ENCODE data around the gene SPTBN4. TPM values are rescaled to one million over a fixed set of nuclear protein-coding genes. Genes with fewer than 3 reads are reported as not detected.

The SPTBN4 gene
- total RNA-seq, 4 donors from 2014 or later, result 0.18 to 6.6 (median 2.0) TPM

GRCh38 chr19:40603389-40604170, 136.8 kb downstream of the SPTBN4 start:
- H3K27me3 ChIP-seq, result peaks cover 0 to 22% of the 10 kb centered on the region in 2 donors
- no peaks in the 10 kb centered on the region for H3K9me3 ChIP-seq
- peaks cover 12 to 84% (median 52%) of the 10 kb centered on the region in 4 donors for H3K4me1 ChIP-seq
- no peaks in the 10 kb centered on the region for H3K36me3 ChIP-seq
- TF ChIP-seq POLR2A (IDR thresholded peaks at IDR 0.05), result peak; percentile 30 to 63
- no peak for TF ChIP-seq CTCF (IDR thresholded peaks at IDR 0.05)
- DNase-seq, result peak; percentile 98 to 100 (median 100)
- H3K27ac ChIP-seq, result peak overlapping the region; percentile 82 to 98 (median 90)
- peak overlapping the region; percentile 32 to 57 (median 50) for H3K4me3 ChIP-seq

GRCh38 chr19:40604171-40604646, 137.4 kb downstream of the SPTBN4 start:
- no peaks in the 10 kb centered on the region for H3K36me3 ChIP-seq
- TF ChIP-seq POLR2A (IDR thresholded peaks at IDR 0.05), result no peak
- no peak for TF ChIP-seq CTCF (IDR thresholded peaks at IDR 0.05)
- peaks cover 0 to 18% of the 10 kb centered on the region in 2 donors for H3K27me3 ChIP-seq
- peak overlapping the region; percentile 82 to 98 (median 90) for H3K27ac ChIP-seq
- peaks cover 12 to 79% (median 50%) of the 10 kb centered on the region in 4 donors for H3K4me1 ChIP-seq
- no peaks in the 10 kb centered on the region for H3K9me3 ChIP-seq
- no peak for DNase-seq
- H3K4me3 ChIP-seq, result peak overlapping the region; percentile 32 to 57 (median 50)

DNA sequence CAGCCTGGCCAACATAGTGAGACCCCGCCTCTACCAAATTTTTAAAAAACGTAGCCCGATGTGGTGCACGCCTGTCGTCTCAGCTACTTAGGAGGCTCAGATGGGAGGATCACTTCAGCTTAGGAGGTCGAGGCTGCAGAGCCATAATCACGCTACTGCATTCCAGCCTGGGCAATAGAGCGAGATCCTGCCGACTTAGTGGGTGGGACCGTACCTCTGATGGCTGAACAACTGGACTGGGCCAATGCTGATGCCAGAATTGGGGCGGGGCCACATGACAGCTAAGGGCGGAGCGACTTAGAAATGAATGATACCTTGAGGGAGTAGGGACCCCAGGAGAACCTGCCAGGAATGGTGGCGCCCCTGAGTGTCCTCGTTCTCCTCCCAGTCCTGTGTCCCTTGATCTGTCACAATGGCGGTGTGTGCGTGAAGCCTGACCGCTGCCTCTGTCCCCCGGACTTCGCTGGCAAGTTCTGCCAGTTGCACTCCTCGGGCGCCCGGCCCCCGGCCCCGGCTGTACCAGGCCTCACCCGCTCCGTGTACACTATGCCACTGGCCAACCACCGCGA, 137.9 kb downstream of the SPTBN4 start:
- Histone ChIP-seq H3K36me3 (no peaks in the 10 kb centered on the region), H3K9me3 (no peaks in the 10 kb centered on the region), H3K27ac (peak overlapping the region; percentile 82 to 98 (median 90)), H3K27me3 (peaks cover 0 to 13% of the 10 kb centered on the region in 2 donors), H3K4me3 (peak overlapping the region; percentile 40 to 57 (median 50)), H3K4me1 (peaks cover 12 to 74% (median 44%) of the 10 kb centered on the region in 4 donors)
- DNase-seq, result peak in 2 of 3 donors; percentile 72 to 76
- TF ChIP-seq POLR2A (IDR thresholded peaks at IDR 0.05), result no peak
- TF ChIP-seq CTCF (IDR thresholded peaks at IDR 0.05), result no peak

GRCh38 chr19:40605216-40605971, 138.6 kb downstream of the SPTBN4 start:
- peak overlapping the region; percentile 40 to 57 (median 50) for H3K4me3 ChIP-seq
- peaks cover 12 to 70% (median 40%) of the 10 kb centered on the region in 4 donors for H3K4me1 ChIP-seq
- no peaks in the 10 kb centered on the region for H3K36me3 ChIP-seq
- TF ChIP-seq POLR2A (IDR thresholded peaks at IDR 0.05) (peak; percentile 84 to 85), CTCF (IDR thresholded peaks at IDR 0.05) (peak in 4 of 6 experiments; percentile 17 to 54 (median 32))
- peaks cover 0 to 6% of the 10 kb centered on the region in 2 donors for H3K27me3 ChIP-seq
- peak overlapping the region; percentile 82 to 98 (median 90) for H3K27ac ChIP-seq
- peak; percentile 85 to 96 (median 95) for DNase-seq
- no peaks in the 10 kb centered on the region for H3K9me3 ChIP-seq

Measured in Peyer's patch (tissue), 4 donors.